Measurements from ENCODE around the gene CXorf38.
"Not testable (repeated sequence)": the region's sequence is repeated elsewhere in the genome, so short reads cannot be mapped to it uniquely, and the experiment has no call there.

The CXorf38 gene

DNA sequence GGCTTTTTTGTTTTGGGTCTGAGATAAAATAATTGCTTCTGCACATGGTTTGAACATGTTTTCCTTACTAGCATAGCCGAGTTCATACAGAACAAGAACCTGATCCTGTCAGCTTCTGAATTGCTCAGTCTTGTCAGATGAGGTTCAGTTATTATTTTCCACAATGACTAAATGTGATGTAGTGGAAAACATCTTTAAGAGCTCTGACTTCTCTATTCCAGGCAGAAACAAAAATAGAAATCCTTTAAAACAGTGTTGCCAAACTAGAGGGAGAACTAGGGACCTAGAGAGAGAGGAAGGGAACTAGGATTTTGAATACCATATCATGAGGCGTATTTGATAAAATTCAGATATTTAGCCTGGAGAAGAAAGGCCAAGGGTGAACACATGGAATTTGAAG, 64.5 kb downstream of the CXorf38 start:
- no peak for DNase-seq (ENCODE audit: low spot score)
- in situ Hi-C loops (cut with MboI; ENCODE audit: low pct_unique_long_range_greater_than_20kb, low sequenced_read_pairs, unreplicated experiment): no loop called here
- TF ChIP-seq, protein P1, sequence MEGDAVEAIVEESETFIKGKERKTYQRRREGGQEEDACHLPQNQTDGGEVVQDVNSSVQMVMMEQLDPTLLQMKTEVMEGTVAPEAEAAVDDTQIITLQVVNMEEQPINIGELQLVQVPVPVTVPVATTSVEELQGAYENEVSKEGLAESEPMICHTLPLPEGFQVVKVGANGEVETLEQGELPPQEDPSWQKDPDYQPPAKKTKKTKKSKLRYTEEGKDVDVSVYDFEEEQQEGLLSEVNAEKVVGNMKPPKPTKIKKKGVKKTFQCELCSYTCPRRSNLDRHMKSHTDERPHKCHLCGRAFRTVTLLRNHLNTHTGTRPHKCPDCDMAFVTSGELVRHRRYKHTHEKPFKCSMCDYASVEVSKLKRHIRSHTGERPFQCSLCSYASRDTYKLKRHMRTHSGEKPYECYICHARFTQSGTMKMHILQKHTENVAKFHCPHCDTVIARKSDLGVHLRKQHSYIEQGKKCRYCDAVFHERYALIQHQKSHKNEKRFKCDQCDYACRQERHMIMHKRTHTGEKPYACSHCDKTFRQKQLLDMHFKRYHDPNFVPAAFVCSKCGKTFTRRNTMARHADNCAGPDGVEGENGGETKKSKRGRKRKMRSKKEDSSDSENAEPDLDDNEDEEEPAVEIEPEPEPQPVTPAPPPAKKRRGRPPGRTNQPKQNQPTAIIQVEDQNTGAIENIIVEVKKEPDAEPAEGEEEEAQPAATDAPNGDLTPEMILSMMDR (IDR thresholded peaks at IDR 0.05; ENCODE audit: extremely low read depth, insufficient read depth, missing control alignments): no peak

DNA sequence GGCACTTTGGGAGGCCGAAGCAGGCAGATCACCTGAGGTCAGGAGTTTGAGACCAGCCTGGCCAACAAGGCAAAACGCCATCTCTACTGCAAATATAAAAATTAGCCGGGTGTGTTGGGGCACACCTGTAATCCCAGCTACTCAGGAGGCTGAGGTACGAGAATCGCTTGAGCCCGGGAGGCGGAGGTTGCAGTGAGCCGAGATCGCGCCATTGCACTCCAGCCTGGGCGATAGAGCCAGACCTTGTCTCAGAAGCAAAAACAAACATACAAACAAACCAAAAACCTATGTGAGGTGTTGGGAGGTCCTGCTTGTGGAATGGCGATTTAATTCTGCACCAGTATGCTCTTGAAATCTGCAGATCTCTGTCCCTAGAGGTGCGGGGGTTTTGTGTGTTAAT, 65.2 kb downstream of the CXorf38 start:
- DNase-seq (ENCODE audit: low spot score); in situ Hi-C loops (cut with MboI; ENCODE audit: low pct_unique_long_range_greater_than_20kb, low sequenced_read_pairs, unreplicated experiment): not testable (repeated sequence)

DNA sequence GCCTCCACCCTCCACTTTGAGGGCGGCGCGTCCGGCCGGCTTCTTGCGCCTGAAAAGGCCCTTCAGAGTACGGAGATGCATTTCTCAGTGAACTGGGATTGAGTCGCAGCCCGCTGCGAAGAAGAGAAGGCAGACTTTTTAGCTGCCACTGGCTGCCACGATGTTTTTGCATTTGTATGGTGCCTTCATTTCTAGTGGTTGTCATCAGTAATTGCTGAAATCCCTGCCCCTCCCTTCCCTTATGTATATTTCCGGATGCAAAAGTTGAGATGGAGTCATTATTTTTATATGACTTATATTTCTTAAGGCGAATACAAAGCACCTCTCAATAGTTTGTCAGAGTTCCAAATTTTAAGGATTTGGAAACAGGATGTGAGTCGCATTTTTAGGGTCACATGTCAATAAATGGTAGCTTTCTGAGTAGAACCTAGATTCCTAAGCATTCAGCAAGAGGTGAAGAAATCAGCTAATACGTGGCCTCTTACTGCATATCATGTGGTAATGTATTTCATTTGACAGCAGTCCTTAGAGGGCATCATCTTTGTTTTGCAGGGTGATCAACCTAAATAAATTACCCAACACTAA, 65.9 kb downstream of the CXorf38 start:
- in situ Hi-C loops (cut with MboI; ENCODE audit: low pct_unique_long_range_greater_than_20kb, low sequenced_read_pairs, unreplicated experiment): no loop called here
- DNase-seq (ENCODE audit: low spot score): peak; percentile 23
- TF ChIP-seq, protein P1 (IDR thresholded peaks at IDR 0.05; ENCODE audit: extremely low read depth, insufficient read depth, missing control alignments): no peak

DNA sequence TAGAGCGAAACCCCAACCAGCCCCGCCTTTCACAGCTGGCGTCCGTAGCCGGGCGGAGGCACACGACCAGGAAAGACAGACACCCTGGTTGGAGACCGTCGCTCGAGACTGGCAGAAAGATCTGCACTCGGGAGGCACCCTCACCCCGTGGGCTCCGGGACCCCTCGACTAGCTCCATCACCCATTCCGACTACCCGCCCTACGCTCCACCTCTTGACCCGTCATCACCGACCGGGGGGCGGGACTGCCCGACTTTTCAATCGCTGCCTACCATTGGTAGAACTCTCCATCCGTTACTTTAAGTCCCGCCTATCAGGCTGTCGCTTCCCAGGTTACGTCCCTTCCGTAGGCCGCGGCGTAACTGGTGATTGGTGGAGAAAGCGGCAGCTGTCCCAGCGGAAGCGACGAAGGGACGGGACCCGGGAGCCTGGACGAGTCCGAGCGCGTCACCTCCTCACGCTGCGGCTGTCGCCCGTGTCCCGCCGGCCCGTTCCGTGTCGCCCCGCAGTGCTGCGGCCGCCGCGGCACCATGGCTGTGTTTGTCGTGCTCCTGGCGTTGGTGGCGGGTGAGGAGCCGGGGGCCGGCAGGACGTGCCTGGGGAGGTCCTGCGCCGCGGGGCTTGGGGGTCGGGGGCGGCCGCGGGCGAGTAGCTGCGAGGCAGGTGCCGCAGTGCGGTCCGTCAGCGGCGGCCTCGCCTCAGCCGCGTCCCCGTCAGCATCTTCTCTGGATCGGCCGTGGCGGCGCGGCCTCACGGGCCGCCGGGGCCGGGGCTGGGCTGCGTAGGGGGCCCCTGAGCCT, 66.6 kb downstream of the CXorf38 start, which contains the start of gene ATP6AP2:
ATP6AP2 (plus strand) TSS at position 434 of the 799 bp plus-strand sequence; CDS start at position 530, 96 bp downstream.
- in situ Hi-C loops (cut with MboI; ENCODE audit: low pct_unique_long_range_greater_than_20kb, low sequenced_read_pairs, unreplicated experiment): no loop called here
- TF ChIP-seq, protein P1 (IDR thresholded peaks at IDR 0.05; ENCODE audit: extremely low read depth, insufficient read depth, missing control alignments): no peak
- peak; percentile 87 for DNase-seq (ENCODE audit: low spot score)

DNA sequence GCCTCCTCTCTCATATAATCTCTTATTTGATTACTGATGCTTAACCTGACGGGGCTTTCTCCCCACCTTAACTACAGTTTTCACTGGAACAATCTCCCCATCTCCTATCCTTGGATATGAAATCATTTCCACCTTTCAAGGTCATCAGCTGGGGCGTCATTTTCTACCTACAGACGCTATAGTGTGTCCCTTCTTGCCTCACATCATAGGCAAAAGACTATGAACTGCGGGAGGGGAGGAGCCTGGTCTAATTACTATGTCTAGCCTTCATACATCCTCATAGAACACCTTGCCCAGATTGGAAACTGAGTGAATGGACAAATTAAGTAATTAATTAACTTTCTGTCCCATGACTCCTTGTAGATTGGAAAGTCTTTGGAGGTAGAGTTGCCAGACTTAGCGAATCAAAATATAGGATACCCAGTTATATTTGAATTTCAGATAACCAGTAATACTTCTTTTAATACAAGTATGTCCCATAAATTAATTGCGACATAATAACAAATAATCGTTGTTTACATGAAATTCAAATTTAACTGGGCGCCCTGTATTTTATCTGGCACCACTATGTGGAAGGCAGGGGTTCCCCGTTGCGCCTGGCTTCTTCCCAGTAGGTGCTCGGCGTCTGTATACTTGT, 67.3 kb downstream of the CXorf38 start:
- no peak for DNase-seq (ENCODE audit: low spot score)
- TF ChIP-seq, protein P1 (IDR thresholded peaks at IDR 0.05; ENCODE audit: extremely low read depth, insufficient read depth, missing control alignments): no peak

DNA sequence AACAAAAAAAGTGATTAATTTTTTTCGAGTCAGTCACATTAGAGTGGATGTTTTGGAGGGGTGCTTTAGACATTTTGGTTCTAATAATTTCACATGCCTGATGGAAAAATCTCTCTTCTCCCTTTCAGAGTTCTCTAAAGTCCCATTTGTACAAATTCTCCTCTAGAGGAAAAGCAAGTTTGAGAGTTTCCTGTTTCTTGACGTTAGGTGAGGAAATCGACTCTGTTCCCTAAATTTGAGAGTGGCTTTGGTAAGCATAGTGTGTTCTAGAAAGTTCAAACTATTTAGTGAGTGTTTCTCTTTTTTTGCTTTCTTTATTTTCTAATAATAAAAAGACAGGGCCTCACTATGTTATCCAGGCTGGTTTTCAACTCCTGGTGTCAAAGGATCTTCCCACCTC, 68.2 kb downstream of the CXorf38 start:
- in situ Hi-C loops (cut with MboI; ENCODE audit: low pct_unique_long_range_greater_than_20kb, low sequenced_read_pairs, unreplicated experiment): no loop called here
- no peak for DNase-seq (ENCODE audit: low spot score)
- TF ChIP-seq, protein P1 (IDR thresholded peaks at IDR 0.05; ENCODE audit: extremely low read depth, insufficient read depth, missing control alignments): no peak

More for the DNA sequence above, 67.3 kb downstream of the CXorf38 start:
- in situ Hi-C loops (cut with MboI; ENCODE audit: low pct_unique_long_range_greater_than_20kb, low sequenced_read_pairs, unreplicated experiment): no loop called here

Measured in GM13977 (cell line).